ENCODE results near the gene TENT4A. TPM values are rescaled to one million over a fixed set of nuclear protein-coding genes. Genes with fewer than 3 reads are reported as not detected.

The TENT4A gene
- total RNA-seq, 1 donor from 2014 or later: 41.2 TPM

- DNase-seq (ENCODE audit: low read depth, low spot score): no peak
- peaks cover 6% of the 10 kb centered on the region for H3K27me3 Mint-ChIP-seq (ENCODE audit: low read depth)
- no peaks in the 10 kb centered on the region for H3K36me3 Mint-ChIP-seq (ENCODE audit: low read depth)
- TF ChIP-seq, protein P1, sequence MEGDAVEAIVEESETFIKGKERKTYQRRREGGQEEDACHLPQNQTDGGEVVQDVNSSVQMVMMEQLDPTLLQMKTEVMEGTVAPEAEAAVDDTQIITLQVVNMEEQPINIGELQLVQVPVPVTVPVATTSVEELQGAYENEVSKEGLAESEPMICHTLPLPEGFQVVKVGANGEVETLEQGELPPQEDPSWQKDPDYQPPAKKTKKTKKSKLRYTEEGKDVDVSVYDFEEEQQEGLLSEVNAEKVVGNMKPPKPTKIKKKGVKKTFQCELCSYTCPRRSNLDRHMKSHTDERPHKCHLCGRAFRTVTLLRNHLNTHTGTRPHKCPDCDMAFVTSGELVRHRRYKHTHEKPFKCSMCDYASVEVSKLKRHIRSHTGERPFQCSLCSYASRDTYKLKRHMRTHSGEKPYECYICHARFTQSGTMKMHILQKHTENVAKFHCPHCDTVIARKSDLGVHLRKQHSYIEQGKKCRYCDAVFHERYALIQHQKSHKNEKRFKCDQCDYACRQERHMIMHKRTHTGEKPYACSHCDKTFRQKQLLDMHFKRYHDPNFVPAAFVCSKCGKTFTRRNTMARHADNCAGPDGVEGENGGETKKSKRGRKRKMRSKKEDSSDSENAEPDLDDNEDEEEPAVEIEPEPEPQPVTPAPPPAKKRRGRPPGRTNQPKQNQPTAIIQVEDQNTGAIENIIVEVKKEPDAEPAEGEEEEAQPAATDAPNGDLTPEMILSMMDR (conservative IDR thresholded peaks at IDR 0.05): no peak
- no peaks in the 10 kb centered on the region for H3K9me3 Mint-ChIP-seq
- H3K4me3 Mint-ChIP-seq: no peak overlapping the region
- no peak overlapping the region for H3K27ac Mint-ChIP-seq (ENCODE audit: unreplicated experiment)
- H3K4me1 Mint-ChIP-seq: no peaks in the 10 kb centered on the region
Observed at GRCh38 chr5:6792911-6793471, 79.8 kb downstream of the TENT4A start.

- TF ChIP-seq, protein P1 (conservative IDR thresholded peaks at IDR 0.05): no peak
- no peaks in the 10 kb centered on the region for H3K4me1 Mint-ChIP-seq
- H3K4me3 Mint-ChIP-seq: no peak overlapping the region
- no peak for DNase-seq (ENCODE audit: low read depth, low spot score)
- peaks cover 2% of the 10 kb centered on the region for H3K27me3 Mint-ChIP-seq (ENCODE audit: low read depth)
- peaks cover 8% of the 10 kb centered on the region for H3K9me3 Mint-ChIP-seq
- no peak overlapping the region for H3K27ac Mint-ChIP-seq (ENCODE audit: unreplicated experiment)
- H3K36me3 Mint-ChIP-seq (ENCODE audit: low read depth): peaks cover 9% of the 10 kb centered on the region
Observed at GRCh38 chr5:6801236-6801635, 88.0 kb downstream of the TENT4A start.

- Mint-ChIP-seq H3K9me3 (peaks cover 10% of the 10 kb centered on the region), H3K27me3 (ENCODE audit: low read depth) (no peaks in the 10 kb centered on the region), H3K27ac (ENCODE audit: unreplicated experiment) (no peak overlapping the region), H3K4me1 (no peaks in the 10 kb centered on the region), H3K4me3 (no peak overlapping the region), H3K36me3 (ENCODE audit: low read depth) (peaks cover 9% of the 10 kb centered on the region)
- TF ChIP-seq, protein P1 (conservative IDR thresholded peaks at IDR 0.05): no peak
- no peak for DNase-seq (ENCODE audit: low read depth, low spot score)
Observed at GRCh38 chr5:6803981-6804550, 90.8 kb downstream of the TENT4A start.

DNA sequence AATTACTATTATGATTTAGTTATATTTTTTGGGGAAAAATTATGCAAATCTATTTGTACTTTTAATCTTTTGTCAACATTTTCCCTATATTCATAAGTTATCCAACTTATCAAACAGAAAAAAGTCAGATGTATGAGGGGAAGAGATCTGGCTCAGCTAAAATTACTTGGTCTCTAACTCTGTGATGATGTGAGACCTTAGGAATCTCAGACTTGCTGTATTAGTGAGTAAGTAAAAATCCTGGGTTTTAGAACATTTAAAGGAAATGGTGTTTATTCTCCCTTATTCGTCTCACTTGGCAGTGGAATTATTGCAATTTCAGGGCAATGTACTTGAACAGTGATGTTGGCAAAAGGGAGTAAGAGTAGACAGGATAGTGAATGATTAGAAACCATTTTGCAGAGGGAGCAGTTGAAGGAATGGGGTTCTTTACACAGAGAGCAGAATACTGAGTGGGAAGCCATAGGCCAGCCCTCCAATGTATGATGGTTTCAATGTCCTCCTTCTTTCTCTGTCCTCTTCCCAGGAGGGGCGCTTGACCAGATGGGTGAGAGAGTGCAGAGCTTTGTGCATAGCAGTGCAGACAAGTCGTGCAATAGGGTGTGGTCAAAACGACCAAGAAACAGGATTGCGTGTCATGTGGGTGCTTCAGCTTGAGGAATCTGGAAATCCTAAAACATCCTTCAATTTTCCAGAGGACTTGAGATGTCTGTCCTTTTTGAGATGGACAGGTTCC lies 91.7 kb downstream of the TENT4A start:
- H3K36me3 Mint-ChIP-seq (ENCODE audit: low read depth): peaks cover 9% of the 10 kb centered on the region
- no peak overlapping the region for H3K27ac Mint-ChIP-seq (ENCODE audit: unreplicated experiment)
- H3K27me3 Mint-ChIP-seq (ENCODE audit: low read depth): no peaks in the 10 kb centered on the region
- TF ChIP-seq, protein P1 (conservative IDR thresholded peaks at IDR 0.05): no peak
- H3K4me1 Mint-ChIP-seq: no peaks in the 10 kb centered on the region
- H3K4me3 Mint-ChIP-seq: no peak overlapping the region
- no peak for DNase-seq (ENCODE audit: low read depth, low spot score)
- H3K9me3 Mint-ChIP-seq: peaks cover 7% of the 10 kb centered on the region

DNA sequence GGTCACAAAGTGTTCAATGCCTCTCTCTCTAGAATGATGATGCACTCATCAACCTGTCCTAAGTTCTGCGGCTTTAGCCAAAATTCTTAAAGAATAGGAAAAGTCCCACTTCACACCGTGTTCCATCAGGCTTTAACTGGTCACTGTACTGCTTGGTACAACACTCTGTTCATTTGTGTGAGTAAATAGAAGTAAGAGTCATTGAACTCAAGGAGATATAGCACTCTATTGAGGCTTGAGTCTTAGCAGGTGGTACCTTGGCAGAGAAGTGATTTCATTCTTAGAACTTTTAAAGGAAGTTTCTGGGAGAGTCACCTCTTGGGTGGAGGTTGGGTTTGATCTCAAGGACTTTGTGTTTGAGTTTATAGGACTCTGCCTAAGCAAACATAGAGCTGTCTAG lies 92.6 kb downstream of the TENT4A start:
- DNase-seq (ENCODE audit: low read depth, low spot score): no peak
- Mint-ChIP-seq H3K9me3 (peaks cover 6% of the 10 kb centered on the region), H3K27ac (ENCODE audit: unreplicated experiment) (no peak overlapping the region), H3K27me3 (ENCODE audit: low read depth) (no peaks in the 10 kb centered on the region), H3K4me1 (no peaks in the 10 kb centered on the region), H3K4me3 (no peak overlapping the region), H3K36me3 (ENCODE audit: low read depth) (peaks cover 7% of the 10 kb centered on the region)
- TF ChIP-seq, protein P1 (conservative IDR thresholded peaks at IDR 0.05): no peak

Other genes with a start within 250 kb of the TENT4A start
- gene NSUN2, start 80.4 kb upstream of the TENT4A start, total RNA-seq: 75.0 and 76.9 TPM in 2 replicates
- 29.7 and 31.3 TPM in 2 replicates for gene SRD5A1, start 80.0 kb upstream of the TENT4A start, total RNA-seq

Data from neural crest cell (in vitro differentiated cells).